Measurements from ENCODE around the gene EIF2B4.

GRCh38 chr2:27378809-27379290 lies 8.7 kb upstream of the EIF2B4 start:
- TF ChIP-seq, protein P1, sequence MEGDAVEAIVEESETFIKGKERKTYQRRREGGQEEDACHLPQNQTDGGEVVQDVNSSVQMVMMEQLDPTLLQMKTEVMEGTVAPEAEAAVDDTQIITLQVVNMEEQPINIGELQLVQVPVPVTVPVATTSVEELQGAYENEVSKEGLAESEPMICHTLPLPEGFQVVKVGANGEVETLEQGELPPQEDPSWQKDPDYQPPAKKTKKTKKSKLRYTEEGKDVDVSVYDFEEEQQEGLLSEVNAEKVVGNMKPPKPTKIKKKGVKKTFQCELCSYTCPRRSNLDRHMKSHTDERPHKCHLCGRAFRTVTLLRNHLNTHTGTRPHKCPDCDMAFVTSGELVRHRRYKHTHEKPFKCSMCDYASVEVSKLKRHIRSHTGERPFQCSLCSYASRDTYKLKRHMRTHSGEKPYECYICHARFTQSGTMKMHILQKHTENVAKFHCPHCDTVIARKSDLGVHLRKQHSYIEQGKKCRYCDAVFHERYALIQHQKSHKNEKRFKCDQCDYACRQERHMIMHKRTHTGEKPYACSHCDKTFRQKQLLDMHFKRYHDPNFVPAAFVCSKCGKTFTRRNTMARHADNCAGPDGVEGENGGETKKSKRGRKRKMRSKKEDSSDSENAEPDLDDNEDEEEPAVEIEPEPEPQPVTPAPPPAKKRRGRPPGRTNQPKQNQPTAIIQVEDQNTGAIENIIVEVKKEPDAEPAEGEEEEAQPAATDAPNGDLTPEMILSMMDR (IDR thresholded peaks at IDR 0.05) = no peak
- TF ChIP-seq POLR2A (IDR thresholded peaks at IDR 0.05) (no peak), POLR2AphosphoS5 (IDR thresholded peaks at IDR 0.05) (no peak), EP300 (IDR thresholded peaks at IDR 0.05) (no peak)

Measured in gastroesophageal sphincter (tissue), 3 donors.